ENCODE results near the gene PTPRF.

GRCh38 chr1:43648221-43648847 lies 117.7 kb downstream of the PTPRF start:
- no peak for TF ChIP-seq POLR2AphosphoS5 (IDR thresholded peaks at IDR 0.05; ENCODE audit: low read depth, low read length)
- TF ChIP-seq, protein P1, sequence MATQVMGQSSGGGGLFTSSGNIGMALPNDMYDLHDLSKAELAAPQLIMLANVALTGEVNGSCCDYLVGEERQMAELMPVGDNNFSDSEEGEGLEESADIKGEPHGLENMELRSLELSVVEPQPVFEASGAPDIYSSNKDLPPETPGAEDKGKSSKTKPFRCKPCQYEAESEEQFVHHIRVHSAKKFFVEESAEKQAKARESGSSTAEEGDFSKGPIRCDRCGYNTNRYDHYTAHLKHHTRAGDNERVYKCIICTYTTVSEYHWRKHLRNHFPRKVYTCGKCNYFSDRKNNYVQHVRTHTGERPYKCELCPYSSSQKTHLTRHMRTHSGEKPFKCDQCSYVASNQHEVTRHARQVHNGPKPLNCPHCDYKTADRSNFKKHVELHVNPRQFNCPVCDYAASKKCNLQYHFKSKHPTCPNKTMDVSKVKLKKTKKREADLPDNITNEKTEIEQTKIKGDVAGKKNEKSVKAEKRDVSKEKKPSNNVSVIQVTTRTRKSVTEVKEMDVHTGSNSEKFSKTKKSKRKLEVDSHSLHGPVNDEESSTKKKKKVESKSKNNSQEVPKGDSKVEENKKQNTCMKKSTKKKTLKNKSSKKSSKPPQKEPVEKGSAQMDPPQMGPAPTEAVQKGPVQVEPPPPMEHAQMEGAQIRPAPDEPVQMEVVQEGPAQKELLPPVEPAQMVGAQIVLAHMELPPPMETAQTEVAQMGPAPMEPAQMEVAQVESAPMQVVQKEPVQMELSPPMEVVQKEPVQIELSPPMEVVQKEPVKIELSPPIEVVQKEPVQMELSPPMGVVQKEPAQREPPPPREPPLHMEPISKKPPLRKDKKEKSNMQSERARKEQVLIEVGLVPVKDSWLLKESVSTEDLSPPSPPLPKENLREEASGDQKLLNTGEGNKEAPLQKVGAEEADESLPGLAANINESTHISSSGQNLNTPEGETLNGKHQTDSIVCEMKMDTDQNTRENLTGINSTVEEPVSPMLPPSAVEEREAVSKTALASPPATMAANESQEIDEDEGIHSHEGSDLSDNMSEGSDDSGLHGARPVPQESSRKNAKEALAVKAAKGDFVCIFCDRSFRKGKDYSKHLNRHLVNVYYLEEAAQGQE (IDR thresholded peaks at IDR 0.05; ENCODE audit: insufficient read depth in 1 of 2, low read depth in 2 of 2, low read length in 2 of 2): no peak
- TF ChIP-seq SIN3A (IDR thresholded peaks at IDR 0.05; ENCODE audit: borderline replicate concordance, insufficient read depth, low read length): no peak

All from PFSK-1 (cell line).